ENCODE measurements around the gene NAIF1.
A peak's percentile ranks its signal among the peaks of the same experiment; 100 is the strongest.
"Not testable (repeated sequence)": the region's sequence is repeated elsewhere in the genome, so short reads cannot be mapped to it uniquely, and the experiment has no call there.

The NAIF1 gene

GRCh38 chr9:128057724-128058409 is 9.3 kb downstream of the NAIF1 start:
- no peak for DNase-seq

- no peak for DNase-seq
Measured at GRCh38 chr9:128056887-128057723, 10.0 kb downstream of the NAIF1 start.

- no peak for DNase-seq
Measured at GRCh38 chr9:128056086-128056485, 11.0 kb downstream of the NAIF1 start.

- no peak for DNase-seq
Measured at GRCh38 chr9:128055344-128056040, 11.6 kb downstream of the NAIF1 start.

- no peak for DNase-seq
Measured at GRCh38 chr9:128054087-128054486, 13.0 kb downstream of the NAIF1 start.

GRCh38 chr9:128053560-128053959 is 13.6 kb downstream of the NAIF1 start:
- DNase-seq, result peak in 1 of 2 donors; percentile 55

- DNase-seq, result no peak
Measured at GRCh38 chr9:128051932-128052709, 15.0 kb downstream of the NAIF1 start.

GRCh38 chr9:128049843-128050242 is 17.3 kb downstream of the NAIF1 start:
- DNase-seq, result no peak

GRCh38 chr9:128048663-128049062 is 18.5 kb downstream of the NAIF1 start:
- DNase-seq, result no peak

- DNase-seq, result no peak
Measured at GRCh38 chr9:128047231-128047630, 19.9 kb downstream of the NAIF1 start.

- no peak for DNase-seq
Measured at GRCh38 chr9:128045831-128046230, 21.3 kb downstream of the NAIF1 start.

GRCh38 chr9:128045409-128045808 is 21.7 kb downstream of the NAIF1 start:
- not testable (repeated sequence) for DNase-seq

GRCh38 chr9:128043467-128043868 is 23.7 kb downstream of the NAIF1 start:
- no peak for DNase-seq

GRCh38 chr9:128042043-128042442 is 25.1 kb downstream of the NAIF1 start:
- no peak for DNase-seq

GRCh38 chr9:128040783-128041182 is 26.3 kb downstream of the NAIF1 start:
- DNase-seq, result not testable (repeated sequence)

- not testable (repeated sequence) for DNase-seq
Measured at GRCh38 chr9:128036522-128036921, 30.6 kb downstream of the NAIF1 start.

- peak; percentile 75 to 86 for DNase-seq
Measured at GRCh38 chr9:128034821-128035652, 32.1 kb downstream of the NAIF1 start.

- peak in 1 of 2 donors; percentile 25 for DNase-seq
Measured at GRCh38 chr9:128033609-128034008, 33.5 kb downstream of the NAIF1 start.

- no peak for DNase-seq
Measured at GRCh38 chr9:128027705-128028104, 39.4 kb downstream of the NAIF1 start.

- DNase-seq, result peak; percentile 27 to 60
Measured at GRCh38 chr9:128026773-128027541, 40.2 kb downstream of the NAIF1 start.

GRCh38 chr9:128026255-128026772 is 40.8 kb downstream of the NAIF1 start:
- peak; percentile 85 to 90 for DNase-seq

Measured in CD4-positive, alpha-beta T cell treated with Interferon alpha-2 for 1 hour (primary cell).